Activated CD4-positive, alpha-beta T cell treated with anti-CD3 and anti-CD28 coated beads for 36 hours (primary cell): ENCODE measurements around the gene FBXL16. TPM values are rescaled to one million over a fixed set of nuclear protein-coding genes. Genes with fewer than 3 reads are reported as not detected.

Source experiments
- ATAC-seq: fragments of 200-7000 bp; cut with Tn5 transposase; one replicate; pipeline ENCODE4 v1.10.0; 2021; ENCODE audit warnings: mild to moderate bottlenecking, moderate library complexity
- CTCF ChIA-PET: fragments of 350-600 bp; sonication (Branson Sonifier 250); formaldehyde crosslinking; loops from one replicate; lab custom pipeline; 2021; ENCODE audit warnings: antibody characterized with exemption; lab: Charles Lee
- POLR2A ChIA-PET: fragments of 350-600 bp; sonication (Branson Sonifier 250); formaldehyde crosslinking; loops from one replicate; lab custom pipeline; 2021; ENCODE audit warnings: antibody characterized with exemption, inconsistent platforms; lab: Charles Lee
- DNase-seq: peaks from one replicate; pipeline ENCODE4 v3.0.0-alpha.2; 2020
- H3K27ac Mint-ChIP-seq: one replicate; pipeline ENCODE4 v1.8.0; 2021; ENCODE audit warnings: mixed read lengths
- H3K27me3 Mint-ChIP-seq: one replicate; pipeline ENCODE4 v1.8.0; 2021; ENCODE audit warnings: mixed read lengths
- H3K36me3 Mint-ChIP-seq: one replicate; pipeline ENCODE4 v1.8.0; 2021; ENCODE audit warnings: low read depth, mixed read lengths
- H3K4me1 Mint-ChIP-seq: one replicate; pipeline ENCODE4 v1.8.0; 2021; ENCODE audit warnings: mixed read lengths
- H3K4me3 Mint-ChIP-seq: one replicate; pipeline ENCODE4 v1.8.0; 2021; ENCODE audit warnings: mild to moderate bottlenecking, moderate library complexity, mixed read lengths
- H3K9me3 Mint-ChIP-seq: one replicate; pipeline ENCODE4 v1.8.0; 2021; ENCODE audit warnings: low read depth, mixed read lengths
- intact Hi-C, 2 experiments: fragments of 100-400 bp; cut with DNase I in 1 of 2; cut with micrococcal nuclease in 1 of 2; formaldehyde crosslinking; loops; one replicate each; pipeline versions ENCODE4 v1.14.2 to v1.15.1; 2022 to 2024; cut with DNase I, micrococcal nuclease
- total RNA-seq, 2 experiments: library from RNA; stranded (reverse); gene quantifications; one replicate each; pipeline ENCODE4 v1.2.3, GENCODE V29; 2021

The FBXL16 gene
- total RNA-seq, 2 experiments from 2014 or later = 6.1 to 6.8 TPM

- Mint-ChIP-seq H3K4me3 (peak overlapping the region; percentile 76), H3K9me3 (no peaks in the 10 kb centered on the region), H3K4me1 (peaks cover 34% of the 10 kb centered on the region), H3K27me3 (no peaks in the 10 kb centered on the region), H3K36me3 (peaks cover 32% of the 10 kb centered on the region), H3K27ac (peak overlapping the region; percentile 26)
- ATAC-seq (no peak), DNase-seq (no peak)
- ChIA-PET POLR2A (no interaction called here), CTCF (interaction anchor here (0.6 to 1.0 kb wide), 2 partner anchors 39 to 60 kb away, joined by 4 read pairs; no protein-coding TSS in a partner anchor)
- intact Hi-C loops = loop anchor here (5.0 kb wide), 7 partner anchors 40 to 1090 kb away; partner anchors contain the start of genes ANTKMT (in 1 of the 2), CAPN15 (in 1 of the 2), DECR2 (in 1 of the 2) and EME2 (in 1 of the 2)
Measured at GRCh38 chr16:681746-682427, 23.7 kb downstream of the FBXL16 start.

GRCh38 chr16:680967-681745, 24.4 kb downstream of the FBXL16 start:
- ATAC-seq (no peak), DNase-seq (peak; percentile 40)
- CTCF ChIA-PET = interaction anchor here (0.6 to 1.0 kb wide), 2 partner anchors 38 to 59 kb away, joined by 4 read pairs; no protein-coding TSS in a partner anchor
- Mint-ChIP-seq H3K4me3 (peak overlapping the region; percentile 76), H3K27me3 (no peaks in the 10 kb centered on the region), H3K27ac (peak overlapping the region; percentile 47), H3K4me1 (peaks cover 36% of the 10 kb centered on the region), H3K36me3 (peaks cover 28% of the 10 kb centered on the region), H3K9me3 (no peaks in the 10 kb centered on the region)
- POLR2A ChIA-PET = no interaction called here
- intact Hi-C loops = loop anchor here (1.0 to 5.0 kb wide), 12 partner anchors 9 to 1091 kb away; partner anchors contain the start of genes METTL26 (in 2 of the 2), ANTKMT (in 1 of the 2), CAPN15 (in 1 of the 2) and CHTF18 (in 1 of the 2)

- H3K27ac Mint-ChIP-seq = peak overlapping the region; percentile 47
Measured at GRCh38 chr16:680625-680945, 25.0 kb downstream of the FBXL16 start.

GRCh38 chr16:679814-680624, 25.6 kb downstream of the FBXL16 start, which contains the start of gene STUB1:
STUB1 (plus strand) TSS chr16:680410; CDS start chr16:680526, 116 bp downstream.
- H3K4me1 Mint-ChIP-seq = peaks cover 37% of the 10 kb centered on the region
- peaks cover 21% of the 10 kb centered on the region for H3K36me3 Mint-ChIP-seq
- no peaks in the 10 kb centered on the region for H3K9me3 Mint-ChIP-seq
- H3K27ac Mint-ChIP-seq = peak within 1 kb of the TSS; percentile 73
- peaks cover 2% of the 10 kb centered on the region for H3K27me3 Mint-ChIP-seq
- CTCF ChIA-PET = no interaction called here
- intact Hi-C loops = loop anchor here (1.0 to 5.0 kb wide), 16 partner anchors 10 to 1092 kb away; partner anchors contain the start of genes METTL26 (in 2 of the 2), ANTKMT (in 1 of the 2), AXIN1 (in 1 of the 2) and CAPN15 (in 1 of the 2)
- peak within 1 kb of the TSS; percentile 76 for H3K4me3 Mint-ChIP-seq
- POLR2A ChIA-PET = interaction anchor here (1.0 kb wide), 1 partner anchor 740 kb away, joined by 3 read pairs; the partner anchor contains the start of gene UQCC4
- peak; percentile 52 for ATAC-seq
- peak; percentile 96 for DNase-seq

More at GRCh38 chr16:680625-680945, 25.0 kb downstream of the FBXL16 start:
- ATAC-seq (no peak), DNase-seq (no peak)
- H3K4me1 Mint-ChIP-seq = peaks cover 35% of the 10 kb centered on the region
- ChIA-PET POLR2A (no interaction called here), CTCF (interaction anchor here (1.0 kb wide), 1 partner anchor 37 kb away, joined by 4 read pairs; no protein-coding TSS in a partner anchor)
- H3K9me3 Mint-ChIP-seq = no peaks in the 10 kb centered on the region
- H3K27me3 Mint-ChIP-seq = no peaks in the 10 kb centered on the region
- intact Hi-C loops = loop anchor here (1.0 to 5.0 kb wide), 12 partner anchors 10 to 1092 kb away; partner anchors contain the start of genes METTL26 (in 2 of the 2), ANTKMT (in 1 of the 2), CAPN15 (in 1 of the 2) and CHTF18 (in 1 of the 2)
- H3K4me3 Mint-ChIP-seq = peak overlapping the region; percentile 76
- peaks cover 24% of the 10 kb centered on the region for H3K36me3 Mint-ChIP-seq

DNA sequence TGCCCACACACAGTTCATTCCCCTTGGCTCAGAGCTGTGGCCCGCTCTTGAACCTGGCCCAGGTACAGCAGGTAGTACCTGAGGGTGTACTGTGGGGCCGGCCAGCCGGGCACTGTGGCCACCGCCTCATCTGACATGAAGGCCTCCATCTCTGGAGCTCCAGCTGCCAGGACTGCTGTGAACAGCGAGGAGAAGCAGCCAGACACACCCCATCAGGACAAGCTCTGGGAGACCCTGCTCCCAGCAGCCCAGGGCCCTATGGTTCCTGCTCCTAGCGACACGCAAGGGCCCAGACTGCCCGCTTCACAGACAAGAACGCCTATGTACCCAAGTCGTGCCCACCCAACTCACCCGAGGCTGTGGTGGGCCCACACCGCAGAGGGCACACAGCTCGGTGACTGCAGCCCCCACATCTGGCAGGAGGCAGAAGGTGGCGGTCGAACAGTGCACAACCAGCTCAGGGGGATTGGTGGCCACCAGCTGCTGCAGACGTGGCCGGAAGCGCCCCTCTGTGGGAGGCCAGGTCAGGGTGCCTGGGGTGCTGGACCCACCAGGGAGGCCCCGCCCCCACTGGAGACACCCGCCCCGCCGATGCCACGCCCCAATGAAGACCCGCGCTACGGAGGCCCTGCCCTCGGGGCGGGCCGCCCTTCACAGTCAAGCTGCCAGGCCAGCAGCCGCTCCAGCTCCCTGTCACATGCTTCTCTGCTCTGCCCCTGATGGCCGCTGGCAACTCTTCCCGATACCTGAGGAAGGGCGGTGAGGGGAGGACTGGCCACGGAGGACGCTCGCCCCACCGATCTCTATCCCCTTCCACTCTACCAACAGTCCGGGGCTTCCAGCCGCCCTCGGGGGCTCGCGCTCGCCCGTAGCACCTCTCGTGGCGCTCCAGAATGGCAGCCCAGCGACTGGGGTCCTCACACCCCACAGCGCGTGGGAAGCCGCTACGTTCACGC, 26.5 kb downstream of the FBXL16 start:
- H3K27me3 Mint-ChIP-seq = peaks cover 2% of the 10 kb centered on the region
- intact Hi-C loops = loop anchor here in 1 of 2 experiments (1.0 kb wide), 4 partner anchors 11 to 327 kb away; partner anchors contain the start of genes AXIN1, MCRIP2 and RHOT2
- POLR2A ChIA-PET = interaction anchor here (1.0 kb wide), 2 partner anchors 109 to 741 kb away, joined by 3 to 4 read pairs; partner anchors contain the start of genes CHTF18, RPUSD1 and UQCC4
- H3K4me3 Mint-ChIP-seq = peak overlapping the region; percentile 76
- peak; percentile 9 for ATAC-seq
- H3K36me3 Mint-ChIP-seq = peaks cover 20% of the 10 kb centered on the region
- H3K4me1 Mint-ChIP-seq = peaks cover 36% of the 10 kb centered on the region
- DNase-seq = peak; percentile 72
- CTCF ChIA-PET = interaction anchor here (0.7 to 0.8 kb wide), 2 partner anchors 9 to 11 kb away, joined by 3 to 5 read pairs; partner anchors contain the start of gene RHOT2
- no peaks in the 10 kb centered on the region for H3K9me3 Mint-ChIP-seq
- H3K27ac Mint-ChIP-seq = peak overlapping the region; percentile 33

DNA sequence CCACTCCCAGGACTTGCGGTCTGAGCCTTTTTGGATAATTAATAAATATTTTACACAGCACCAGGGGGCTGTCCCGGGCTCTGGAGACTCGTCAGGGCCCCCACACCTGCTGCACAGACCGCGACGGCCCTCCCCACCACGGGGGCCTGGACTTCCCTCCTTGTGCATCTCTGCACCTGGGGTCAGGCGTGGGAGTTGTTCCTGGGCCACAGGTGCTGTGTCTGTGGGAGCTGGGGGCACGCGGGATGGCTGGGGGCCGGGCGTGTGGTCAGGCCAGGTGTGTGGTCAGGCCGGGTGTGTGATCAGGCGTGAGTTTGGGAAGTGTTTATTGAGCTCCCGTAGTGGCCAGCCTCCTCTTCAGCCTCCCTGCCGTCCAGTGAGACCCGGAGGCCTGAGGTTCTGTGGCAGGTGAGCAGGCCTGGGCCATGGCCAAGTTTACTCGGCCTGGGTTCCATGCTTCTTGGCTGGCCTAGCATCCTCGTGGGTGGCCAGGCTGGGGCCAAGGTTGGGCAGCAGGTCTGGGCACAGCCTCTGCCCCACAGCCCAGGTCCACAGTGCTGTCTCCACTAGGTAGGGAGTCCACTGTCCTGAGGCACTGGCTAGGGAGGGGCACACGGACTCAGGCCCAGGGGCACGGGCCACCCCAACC, 27.3 kb downstream of the FBXL16 start:
- ChIA-PET CTCF (interaction anchor here (0.7 to 0.8 kb wide), 2 partner anchors 8 to 10 kb away, joined by 3 to 5 read pairs; partner anchors contain the start of gene RHOT2), POLR2A (interaction anchor here (1.0 kb wide), 1 partner anchor 110 kb away, joined by 4 read pairs; the partner anchor contains the start of genes CHTF18 and RPUSD1)
- intact Hi-C loops = no loop called here
- H3K27ac Mint-ChIP-seq = no peak overlapping the region
- H3K4me3 Mint-ChIP-seq = no peak overlapping the region
- H3K27me3 Mint-ChIP-seq = peaks cover 2% of the 10 kb centered on the region
- H3K36me3 Mint-ChIP-seq = peaks cover 18% of the 10 kb centered on the region
- peaks cover 35% of the 10 kb centered on the region for H3K4me1 Mint-ChIP-seq
- DNase-seq (no peak), ATAC-seq (no peak)
- H3K9me3 Mint-ChIP-seq = no peaks in the 10 kb centered on the region

GRCh38 chr16:677316-678190, 28.0 kb downstream of the FBXL16 start:
- Mint-ChIP-seq H3K4me3 (no peak overlapping the region), H3K4me1 (peaks cover 27% of the 10 kb centered on the region), H3K9me3 (no peaks in the 10 kb centered on the region), H3K27me3 (peaks cover 2% of the 10 kb centered on the region), H3K27ac (no peak overlapping the region), H3K36me3 (peaks cover 18% of the 10 kb centered on the region)
- no peak for ATAC-seq
- ChIA-PET POLR2A (interaction anchor here (0.5 kb wide), 1 partner anchor 285 kb away, joined by 4 read pairs; no protein-coding TSS in a partner anchor), CTCF (no interaction called here)
- intact Hi-C loops = no loop called here
- no peak for DNase-seq

GRCh38 chr16:676913-677312, 28.7 kb downstream of the FBXL16 start:
- H3K4me3 Mint-ChIP-seq = no peak overlapping the region
- DNase-seq = no peak
- ChIA-PET CTCF (no interaction called here), POLR2A (no interaction called here)
- H3K4me1 Mint-ChIP-seq = peaks cover 21% of the 10 kb centered on the region
- H3K9me3 Mint-ChIP-seq = no peaks in the 10 kb centered on the region
- peaks cover 2% of the 10 kb centered on the region for H3K27me3 Mint-ChIP-seq
- intact Hi-C loops = no loop called here
- ATAC-seq = no peak
- peaks cover 14% of the 10 kb centered on the region for H3K36me3 Mint-ChIP-seq
- H3K27ac Mint-ChIP-seq = no peak overlapping the region
